A549 (cell line): ENCODE measurements around the gene PAK4.

Source experiments
- CTCF ChIP-seq: fragments of >200 bp; sonication (Bioruptor Twin); formaldehyde crosslinking; IDR thresholded peaks from 3 replicates; pipeline ENCODE4 v1.5.1; 2016
- KDM5A ChIP-seq: fragments of 200-600 bp; sonication (generic); IDR thresholded peaks from 2 replicates; pipeline ENCODE4 v1.6.1; 2016; ENCODE audit warnings: antibody characterized with exemption, mild to moderate bottlenecking
- MYC ChIP-seq: IDR thresholded peaks from 2 replicates; pipeline ENCODE4 v1.6.1; 2012; ENCODE audit warnings: mild to moderate bottlenecking, inconsistent platforms, low read length, improper control_type of control experiment, borderline replicate concordance
- POLR2A ChIP-seq: IDR thresholded peaks from 2 replicates; pipeline ENCODE4 v1.6.1; 2012; ENCODE audit warnings: mild to moderate bottlenecking, low read length
- RCOR1 ChIP-seq: fragments of 150-350 bp; IDR thresholded peaks from 2 replicates; pipeline ENCODE4 v1.6.1; 2014; ENCODE audit warnings: antibody characterized with exemption, low read length, low read depth
- SMC3 ChIP-seq: fragments of >200 bp; sonication (Bioruptor Twin); formaldehyde crosslinking; IDR thresholded peaks from 3 replicates; pipeline ENCODE4 v1.6.1; 2018; ENCODE audit warnings: inconsistent platforms

GRCh38 chr19:39084732-39085080 lies 40.9 kb upstream of the PAK4 start:
- TF ChIP-seq CTCF: no peak
- TF ChIP-seq RCOR1: no peak
- no peak for TF ChIP-seq MYC
- no peak for TF ChIP-seq POLR2A
- no peak for TF ChIP-seq SMC3
- no peak for TF ChIP-seq KDM5A
